Mesendoderm (in vitro differentiated cells): ENCODE results near the gene PSMD4.

Experiments used
- DNase-seq: peaks from one replicate; pipeline ENCODE4 v3.0.0; 2013
- H2AK5ac ChIP-seq: 2 replicates; pipeline ENCODE4 v1.6.1; 2013; ENCODE audit warnings: low read length, inconsistent platforms
- H2BK120ac ChIP-seq: 2 replicates; pipeline ENCODE4 v1.6.1; 2013; ENCODE audit warnings: low read depth, mild to moderate bottlenecking, low read length, moderate library complexity, mixed read lengths
- H2BK15ac ChIP-seq: replicated peaks from 2 replicates; pipeline ENCODE4 v1.6.1; 2013; ENCODE audit warnings: low read depth, mild to moderate bottlenecking, moderate library complexity
- H2BK5ac ChIP-seq: 2 replicates; pipeline ENCODE4 v1.6.1; 2013; ENCODE audit warnings: low read length, inconsistent platforms
- H3K18ac ChIP-seq: 2 replicates; pipeline ENCODE4 v1.6.1; 2013; ENCODE audit warnings: mild to moderate bottlenecking, low read length, mixed read lengths
- H3K23ac ChIP-seq: one replicate; pipeline ENCODE4 v1.6.1; 2013; ENCODE audit warnings: low read length
- H3K27ac ChIP-seq: 2 replicates; pipeline ENCODE4 v1.5.1; 2013; ENCODE audit warnings: low read depth, mild to moderate bottlenecking, inconsistent platforms, low read length, moderate library complexity
- H3K27me3 ChIP-seq: 2 replicates; pipeline ENCODE4 v1.6.1; 2013; ENCODE audit warnings: low read length, control low read depth, mild to moderate bottlenecking, inconsistent platforms; ENCODE audit not compliant: insufficient read depth, poor library complexity
- H3K36me3 ChIP-seq: 2 replicates; pipeline ENCODE4 v1.6.1; 2013; ENCODE audit warnings: low read length, inconsistent platforms; ENCODE audit not compliant: control insufficient read depth, insufficient read depth
- H3K4ac ChIP-seq: one replicate; pipeline ENCODE4 v1.6.1; 2013; ENCODE audit warnings: low read depth, mild to moderate bottlenecking, low read length, moderate library complexity
- H3K4me1 ChIP-seq: 2 replicates; pipeline ENCODE4 v1.6.1; 2013; ENCODE audit warnings: low read depth, low read length, inconsistent platforms; ENCODE audit not compliant: control insufficient read depth
- H3K4me2 ChIP-seq: 2 replicates; pipeline ENCODE4 v1.6.1; 2013; ENCODE audit warnings: low read length
- H3K4me3 ChIP-seq: 2 replicates; pipeline ENCODE4 v1.5.1; 2013; ENCODE audit warnings: mild to moderate bottlenecking, low read length
- H3K56ac ChIP-seq: one replicate; pipeline ENCODE4 v1.6.1; 2013; ENCODE audit warnings: low read length
- H3K79me1 ChIP-seq: 2 replicates; pipeline ENCODE4 v1.6.1; 2013; ENCODE audit warnings: low read length, inconsistent platforms
- H3K79me2 ChIP-seq: 2 replicates; pipeline ENCODE4 v1.6.1; 2013; ENCODE audit warnings: mild to moderate bottlenecking, low read length; ENCODE audit not compliant: control insufficient read depth, insufficient read depth
- H3K9ac ChIP-seq: 2 replicates; pipeline ENCODE4 v1.6.1; 2013; ENCODE audit warnings: low read length, inconsistent platforms
- H4K5ac ChIP-seq: one replicate; pipeline ENCODE4 v1.6.1; 2013; ENCODE audit warnings: low read length
- H4K8ac ChIP-seq: one replicate; pipeline ENCODE4 v1.6.1; 2013; ENCODE audit warnings: low read depth, mild to moderate bottlenecking, control low read depth, low read length, moderate library complexity
- WGBS: extraction: QIAGEN DNeasy Blood & Tissue Kit; methylation state at CpG from one replicate; pipeline ENCODE4 v1.1.7; 2013; ENCODE audit warnings: low lambda C conversion rate, missing lambda C conversion rate; ENCODE audit not compliant: insufficient coverage; ENCODE audit errors: extremely low coverage; 5-methylcytosine and 5-hydroxymethylcytosine counted together

Gene PSMD4

GRCh38 chr1:151309811-151310323 lies 55.3 kb downstream of the PSMD4 start:
- peak; percentile 78 for DNase-seq
- H2BK15ac ChIP-seq, result no peak overlapping the region
- no peak overlapping the region for H2BK120ac ChIP-seq
- peak overlapping the region; percentile 3 for H3K27ac ChIP-seq
- H3K56ac ChIP-seq, result peak overlapping the region; percentile 25
- H3K4me2 ChIP-seq, result no peak overlapping the region
- H3K18ac ChIP-seq, result no peak overlapping the region
- no CpG with 5 or more reads among the region's 7 CpGs for WGBS
- no peak overlapping the region for H3K4me3 ChIP-seq
- H4K5ac ChIP-seq, result no peak overlapping the region
- H3K9ac ChIP-seq, result no peak overlapping the region
- no peaks in the 10 kb centered on the region for H3K79me2 ChIP-seq
- peaks cover 12% of the 10 kb centered on the region for H3K36me3 ChIP-seq
- no peak overlapping the region for H2AK5ac ChIP-seq
- no peak overlapping the region for H2BK5ac ChIP-seq
- H3K23ac ChIP-seq, result no peak overlapping the region
- H4K8ac ChIP-seq, result no peak overlapping the region
- H3K4ac ChIP-seq, result no peak overlapping the region
- no peaks in the 10 kb centered on the region for H3K27me3 ChIP-seq
- no peaks in the 10 kb centered on the region for H3K4me1 ChIP-seq
- no peaks in the 10 kb centered on the region for H3K79me1 ChIP-seq

GRCh38 chr1:151311011-151311410 lies 56.5 kb downstream of the PSMD4 start:
- no peak for DNase-seq
- Histone ChIP-seq H3K4ac (no peak overlapping the region), H2BK120ac (no peak overlapping the region), H3K56ac (no peak overlapping the region), H3K79me2 (no peaks in the 10 kb centered on the region), H4K5ac (no peak overlapping the region), H2BK5ac (no peak overlapping the region), H3K18ac (no peak overlapping the region), H3K4me1 (no peaks in the 10 kb centered on the region), H3K79me1 (no peaks in the 10 kb centered on the region), H3K23ac (no peak overlapping the region), H3K27ac (no peak overlapping the region), H3K9ac (no peak overlapping the region), H3K36me3 (peaks cover 7% of the 10 kb centered on the region), H2BK15ac (no peak overlapping the region), H3K27me3 (no peaks in the 10 kb centered on the region), H3K4me2 (no peak overlapping the region), H3K4me3 (no peak overlapping the region), H4K8ac (no peak overlapping the region), H2AK5ac (no peak overlapping the region)
- WGBS, result no CpG with 5 or more reads among the region's 4 CpGs

- Histone ChIP-seq H2BK5ac (no peak overlapping the region), H3K56ac (no peak overlapping the region), H3K36me3 (peaks cover 6% of the 10 kb centered on the region), H3K9ac (no peak overlapping the region), H3K4me3 (no peak overlapping the region), H3K79me2 (no peaks in the 10 kb centered on the region), H3K23ac (no peak overlapping the region), H3K79me1 (no peaks in the 10 kb centered on the region), H4K5ac (no peak overlapping the region), H4K8ac (no peak overlapping the region), H3K18ac (no peak overlapping the region), H3K27me3 (no peaks in the 10 kb centered on the region), H3K4ac (no peak overlapping the region), H2BK120ac (no peak overlapping the region), H3K4me1 (no peaks in the 10 kb centered on the region), H3K4me2 (no peak overlapping the region), H2AK5ac (no peak overlapping the region), H3K27ac (no peak overlapping the region), H2BK15ac (no peak overlapping the region)
- DNase-seq, result peak; percentile 96
- no CpG with 5 or more reads among the region's 7 CpGs for WGBS
Observed at GRCh38 chr1:151311589-151312331, 57.2 kb downstream of the PSMD4 start.

- H3K36me3 ChIP-seq, result peaks cover 6% of the 10 kb centered on the region
- no CpG with 5 or more reads among the region's 4 CpGs for WGBS
Observed at GRCh38 chr1:151312411-151312810, 57.9 kb downstream of the PSMD4 start.

GRCh38 chr1:151312826-151313225 lies 58.3 kb downstream of the PSMD4 start:
- H3K79me2 ChIP-seq, result no peaks in the 10 kb centered on the region
- no peak overlapping the region for H3K18ac ChIP-seq
- no peaks in the 10 kb centered on the region for H3K79me1 ChIP-seq
- no peak overlapping the region for H4K8ac ChIP-seq
- H2AK5ac ChIP-seq, result no peak overlapping the region
- H2BK5ac ChIP-seq, result no peak overlapping the region
- no peak overlapping the region for H2BK120ac ChIP-seq
- no peak overlapping the region for H3K56ac ChIP-seq
- H3K4me3 ChIP-seq, result no peak overlapping the region
- no peaks in the 10 kb centered on the region for H3K4me1 ChIP-seq
- peaks cover 6% of the 10 kb centered on the region for H3K36me3 ChIP-seq
- no peak for DNase-seq
- no peak overlapping the region for H3K27ac ChIP-seq
- no peaks in the 10 kb centered on the region for H3K27me3 ChIP-seq
- H4K5ac ChIP-seq, result no peak overlapping the region
- no peak overlapping the region for H3K23ac ChIP-seq
- no peak overlapping the region for H2BK15ac ChIP-seq
- H3K4ac ChIP-seq, result no peak overlapping the region
- WGBS, result no CpG with 5 or more reads among the region's 8 CpGs
- no peak overlapping the region for H3K4me2 ChIP-seq
- H3K9ac ChIP-seq, result no peak overlapping the region

More at GRCh38 chr1:151312411-151312810, 57.9 kb downstream of the PSMD4 start:
- no peaks in the 10 kb centered on the region for H3K79me1 ChIP-seq
- H3K4me2 ChIP-seq, result no peak overlapping the region
- no peak for DNase-seq
- H3K23ac ChIP-seq, result no peak overlapping the region
- H2AK5ac ChIP-seq, result no peak overlapping the region
- no peak overlapping the region for H3K4me3 ChIP-seq
- H4K8ac ChIP-seq, result no peak overlapping the region
- no peak overlapping the region for H3K18ac ChIP-seq
- no peak overlapping the region for H3K56ac ChIP-seq
- H3K79me2 ChIP-seq, result no peaks in the 10 kb centered on the region
- H3K4me1 ChIP-seq, result no peaks in the 10 kb centered on the region
- no peak overlapping the region for H4K5ac ChIP-seq
- no peak overlapping the region for H2BK5ac ChIP-seq
- H3K9ac ChIP-seq, result no peak overlapping the region
- no peak overlapping the region for H2BK120ac ChIP-seq
- no peaks in the 10 kb centered on the region for H3K27me3 ChIP-seq
- no peak overlapping the region for H2BK15ac ChIP-seq
- H3K27ac ChIP-seq, result no peak overlapping the region
- no peak overlapping the region for H3K4ac ChIP-seq

- Histone ChIP-seq H3K27me3 (no peaks in the 10 kb centered on the region), H2AK5ac (no peak overlapping the region), H3K9ac (no peak overlapping the region), H3K4me1 (no peaks in the 10 kb centered on the region), H3K4ac (no peak overlapping the region), H3K56ac (no peak overlapping the region), H4K5ac (no peak overlapping the region), H3K23ac (no peak overlapping the region), H3K4me3 (no peak overlapping the region), H4K8ac (no peak overlapping the region), H2BK15ac (no peak overlapping the region), H2BK120ac (no peak overlapping the region), H3K27ac (no peak overlapping the region), H3K36me3 (peaks cover 4% of the 10 kb centered on the region), H3K18ac (no peak overlapping the region), H3K79me1 (no peaks in the 10 kb centered on the region), H3K4me2 (no peak overlapping the region), H3K79me2 (no peaks in the 10 kb centered on the region), H2BK5ac (no peak overlapping the region)
- WGBS, result no CpG with 5 or more reads among the region's 2 CpGs
- no peak for DNase-seq
Observed at GRCh38 chr1:151313501-151313900, 59.0 kb downstream of the PSMD4 start.
